ENCODE data around the gene SIRPA. TPM values are rescaled to one million over a fixed set of nuclear protein-coding genes. Genes with fewer than 3 reads are reported as not detected.

Gene SIRPA
- total and polyA plus RNA-seq, 2 of the 8 experiments (the other 6 are each of a cell fraction or from before 2014, with no cell fraction given), result 3.9 to 4.3 TPM

DNA sequence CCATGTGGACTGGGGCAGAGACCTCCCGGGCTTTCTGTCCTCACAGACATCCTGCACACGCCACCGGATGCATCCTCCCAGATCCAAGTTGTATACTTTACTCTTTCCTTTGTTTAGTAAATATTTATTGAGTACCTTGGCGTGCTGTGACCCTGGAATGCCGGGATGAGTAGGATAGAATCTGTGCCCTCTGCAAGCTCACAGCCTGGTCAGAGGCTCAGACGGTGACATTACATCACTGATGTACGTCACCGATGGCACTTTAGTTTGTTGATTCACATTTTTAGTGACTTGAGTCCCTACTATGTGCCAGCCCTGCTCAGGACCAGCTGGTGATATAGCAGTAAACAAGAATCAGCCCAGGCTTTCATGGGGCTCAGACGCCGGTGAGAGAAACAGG, 32.9 kb downstream of the SIRPA start:
- 88% methylated on average over 10 of the region's 10 CpGs; no CpG with 5 or more reads in 1 of the 2 experiments for WGBS, 2 experiments (ENCODE audit: extremely low coverage in 1 of 2, insufficient coverage in 1 of 2, insufficient read length in 1 of 2, insufficient replicate concordance in 2 of 2, low coverage in 1 of 2, low lambda C conversion rate in 2 of 2, missing lambda C conversion rate in 1 of 2)
- H2AK5ac ChIP-seq (ENCODE audit: low read depth, low read length), result peak overlapping the region; percentile 82; the same call in 1 of the 2 replicates
- H3K36me3 ChIP-seq (ENCODE audit: control insufficient read depth in 2 of 4, insufficient read depth in 4 of 4, low read length in 3 of 4), result no peaks in the 10 kb centered on the region
- no peak overlapping the region for H2BK20ac ChIP-seq (ENCODE audit: low read length)
- H2BK15ac ChIP-seq (ENCODE audit: low read length), result no peak overlapping the region
- H3K79me2 ChIP-seq (ENCODE audit: control insufficient read depth in 1 of 2, insufficient read depth in 2 of 2, low read length in 2 of 2), result no peaks in the 10 kb centered on the region
- no peaks in the 10 kb centered on the region for H3K27me3 ChIP-seq (replicated peaks in 1 of 4; ENCODE audit: control insufficient read depth in 3 of 4, extremely low read depth in 1 of 4, insufficient read depth in 3 of 4, low read length in 3 of 4)
- H3K9me3 ChIP-seq (ENCODE audit: insufficient read depth in 2 of 2, low read depth in 1 of 2, low read length in 1 of 2), result no peaks in the 10 kb centered on the region
- H3K14ac ChIP-seq (ENCODE audit: insufficient read length), result no peak overlapping the region
- TF ChIP-seq CHD2 (IDR thresholded peaks at IDR 0.05; ENCODE audit: low read length), result no peak
- TF ChIP-seq RBBP5 (IDR thresholded peaks at IDR 0.05; ENCODE audit: borderline replicate concordance, low read depth, low read length), result no peak
- no peak for TF ChIP-seq CREB1 (IDR thresholded peaks at IDR 0.05)
- no peak for TF ChIP-seq HDAC2 (IDR thresholded peaks at IDR 0.05; ENCODE audit: borderline replicate concordance in 1 of 2, low read depth in 2 of 2, low read length in 2 of 2)
- no peak for TF ChIP-seq TBP (IDR thresholded peaks at IDR 0.05; ENCODE audit: low read depth, low read length)
- no peak for TF ChIP-seq SUZ12 (IDR thresholded peaks at IDR 0.05; ENCODE audit: low read length)
- no peak for TF ChIP-seq FOSL1 (IDR thresholded peaks at IDR 0.05; ENCODE audit: insufficient read depth, low read depth, low read length)
- TF ChIP-seq EGR1 (IDR thresholded peaks at IDR 0.05; ENCODE audit: borderline replicate concordance, low read depth, low read length), result no peak
- no peak for TF ChIP-seq CBX5 (IDR thresholded peaks at IDR 0.05; ENCODE audit: low read depth, low read length)
- TF ChIP-seq SP1 (IDR thresholded peaks at IDR 0.05; ENCODE audit: low read depth, low read length), result no peak
- no peak overlapping the region for H4K91ac ChIP-seq (replicated peaks; ENCODE audit: insufficient read length, low read length)
- H3K4ac ChIP-seq (replicated peaks; ENCODE audit: insufficient read length, low read depth, low read length), result no peak overlapping the region
- H2BK120ac ChIP-seq (replicated peaks; ENCODE audit: low read depth, low read length), result no peak overlapping the region
- no peak overlapping the region for H3K4me3 ChIP-seq (ENCODE audit: extremely low read depth in 1 of 4, insufficient read depth in 2 of 4, low read depth in 3 of 4, low read length in 4 of 4)
- no peaks in the 10 kb centered on the region for H4K20me1 ChIP-seq (replicated peaks in 1 of 2; ENCODE audit: control insufficient read depth in 1 of 2, insufficient read depth in 2 of 2, low read length in 2 of 2)
- no peak for DNase-seq (ENCODE audit: low read depth in 1 of 2, low spot score in 2 of 2)
- ChIA-PET CTCF (ENCODE audit: partially characterized antibody) (no interaction called here), POLR2A (ENCODE audit: partially characterized antibody) (no interaction called here)
- no peak overlapping the region for H3K18ac ChIP-seq (ENCODE audit: extremely low read depth, low read length)
- H3K27ac ChIP-seq (ENCODE audit: low read depth, low read length), result no peak overlapping the region
- H2BK12ac ChIP-seq (ENCODE audit: low read depth, low read length), result no peak overlapping the region
- no peak overlapping the region for H4K8ac ChIP-seq (ENCODE audit: extremely low read depth, insufficient read depth, low read length)
- no peak overlapping the region for H4K5ac ChIP-seq (ENCODE audit: insufficient read length, low read depth, low read length)
- no peaks in the 10 kb centered on the region for H3K23me2 ChIP-seq (ENCODE audit: low read depth, low read length)
- no peak for FAIRE-seq
- peaks cover 0 to 6% (median 2%) of the 10 kb centered on the region in 4 experiments; a peak in 5 of 7 replicates for H3K4me1 ChIP-seq (replicated peaks in 1 of 4; ENCODE audit: control insufficient read depth in 3 of 4, insufficient read depth in 4 of 4, low read length in 3 of 4)
- no peak overlapping the region for H2AFZ ChIP-seq (ENCODE audit: low read length)
- no peak overlapping the region for H3K4me2 ChIP-seq (ENCODE audit: insufficient read depth in 1 of 2, low read depth in 2 of 2, low read length in 2 of 2)
- no peak overlapping the region for H3K56ac ChIP-seq (replicated peaks; ENCODE audit: insufficient read length, low read depth, low read length)
- no peaks in the 10 kb centered on the region for H3K79me1 ChIP-seq (ENCODE audit: low read depth, low read length)
- no peak overlapping the region for H3K23ac ChIP-seq (ENCODE audit: insufficient read length)
- H2BK5ac ChIP-seq (ENCODE audit: low read depth, low read length), result peak overlapping the region; percentile 39; the same call in 1 of the 2 replicates
- H3K9ac ChIP-seq (replicated peaks in 1 of 4; ENCODE audit: extremely low read depth in 1 of 4, low read depth in 3 of 4, low read length in 3 of 4), result no peak overlapping the region
